Liver (tissue), 9 donors: ENCODE results near the gene HOOK2. TPM values are rescaled to one million over a fixed set of nuclear protein-coding genes. Genes with fewer than 3 reads are reported as not detected.

ENCODE experiments used
- DNase-seq: peaks from one replicate; pipeline ENCODE4 v3.0.0-alpha.2; 2017; ENCODE audit warnings: low spot score
- H3K27ac ChIP-seq, 2 donors: one replicate each; pipeline ENCODE4 v1.7.0; 2013; ENCODE audit warnings: inconsistent platforms in 2 of 2, low read length in 2 of 2, control low read depth in 1 of 2, low read depth in 1 of 2, mild to moderate bottlenecking in 1 of 2
- H3K27me3 ChIP-seq, 4 donors: one replicate each; pipeline versions ENCODE4 v1.6.1 to v1.7.0; 2013; ENCODE audit warnings: low read length in 3 of 4, inconsistent platforms in 1 of 4, mild to moderate bottlenecking in 1 of 4, moderate library complexity in 1 of 4; ENCODE audit not compliant: control insufficient read depth in 4 of 4, insufficient read depth in 4 of 4
- H3K36me3 ChIP-seq, 4 donors: one replicate each; pipeline versions ENCODE4 v1.6.1 to v1.7.0; 2013; ENCODE audit warnings: low read length in 3 of 4, mild to moderate bottlenecking in 3 of 4, low read depth in 1 of 4, moderate library complexity in 1 of 4; ENCODE audit not compliant: control insufficient read depth in 4 of 4, insufficient read depth in 3 of 4
- H3K4me1 ChIP-seq, 4 donors: one replicate each; pipeline versions ENCODE4 v1.6.1 to v1.7.0; 2013; ENCODE audit warnings: low read length in 3 of 4, mild to moderate bottlenecking in 3 of 4, moderate library complexity in 1 of 4; ENCODE audit not compliant: control insufficient read depth in 4 of 4, insufficient read depth in 4 of 4
- H3K4me3 ChIP-seq, 3 donors: one replicate each; pipeline versions ENCODE4 v1.6.1 to v1.7.0; 2013; ENCODE audit warnings: low read length in 3 of 3, control low read depth in 1 of 3, low read depth in 1 of 3, mild to moderate bottlenecking in 1 of 3
- H3K9ac ChIP-seq, 2 donors: one replicate each; pipeline ENCODE4 v1.7.0; 2013; ENCODE audit warnings: low read length in 2 of 2, mild to moderate bottlenecking in 2 of 2, moderate library complexity in 2 of 2, control low read depth in 1 of 2, low read depth in 1 of 2
- H3K9me3 ChIP-seq, 4 donors: one replicate each; pipeline versions ENCODE4 v1.6.1 to v1.7.0; 2013; ENCODE audit warnings: low read length in 3 of 4; ENCODE audit not compliant: control insufficient read depth in 4 of 4
- EGR1 ChIP-seq, 2 donors: IDR thresholded peaks; 2 replicates each; pipeline ENCODE4 v1.6.1; 2016 to 2018; ENCODE audit warnings: antibody characterized with exemption in 2 of 2, low read depth in 2 of 2
- FOXA1 ChIP-seq: IDR thresholded peaks from 2 replicates; pipeline ENCODE4 v1.6.1; 2016; ENCODE audit warnings: antibody characterized with exemption
- FOXA2 ChIP-seq: IDR thresholded peaks from 2 replicates; pipeline ENCODE4 v1.6.1; 2016; ENCODE audit warnings: antibody characterized with exemption
- GABPA ChIP-seq, 2 donors: IDR thresholded peaks in 1 of 2; conservative IDR thresholded peaks in 1 of 2; 2 replicates each; pipeline ENCODE4 v1.6.1; 2016; ENCODE audit warnings: antibody characterized with exemption in 2 of 2, mild to moderate bottlenecking in 1 of 2, moderate library complexity in 1 of 2
- HNF4A ChIP-seq, 2 donors: conservative IDR thresholded peaks; 2 replicates each; pipeline ENCODE4 v1.6.1; 2016; ENCODE audit warnings: antibody characterized with exemption in 2 of 2, mild to moderate bottlenecking in 2 of 2
- HNF4G ChIP-seq: IDR thresholded peaks from 2 replicates; pipeline ENCODE4 v1.6.1; 2016; ENCODE audit warnings: antibody characterized with exemption
- JUND ChIP-seq, 2 donors: IDR thresholded peaks; 2 replicates each; pipeline ENCODE4 v1.6.1; 2016; ENCODE audit warnings: antibody characterized with exemption in 2 of 2
- NR2F2 ChIP-seq: IDR thresholded peaks from 2 replicates; pipeline ENCODE4 v1.6.1; 2016; ENCODE audit warnings: antibody characterized with exemption
- RAD21 ChIP-seq, 2 donors: IDR thresholded peaks; 2 replicates each; pipeline ENCODE4 v1.6.1; 2016; ENCODE audit warnings: antibody characterized with exemption in 2 of 2, mild to moderate bottlenecking in 2 of 2
- SP1 ChIP-seq: IDR thresholded peaks from 2 replicates; pipeline ENCODE4 v1.6.1; 2018; ENCODE audit warnings: antibody characterized with exemption, mild to moderate bottlenecking
- TAF1 ChIP-seq: conservative IDR thresholded peaks from 2 replicates; pipeline ENCODE4 v1.6.1; 2016; ENCODE audit warnings: antibody characterized with exemption, mild to moderate bottlenecking
- YY1 ChIP-seq: IDR thresholded peaks from 2 replicates; pipeline ENCODE4 v1.6.1; 2016; ENCODE audit warnings: antibody characterized with exemption, mild to moderate bottlenecking
- WGBS: extraction: QIAGEN DNeasy Blood & Tissue Kit; methylation state at CpG from one replicate; pipeline ENCODE4 v1.1.7; 2013; 5-methylcytosine and 5-hydroxymethylcytosine counted together
- polyA plus RNA-seq, 2 donors: library from polyadenylated mRNA; stranded (reverse) in 1 of 2; unstranded in 1 of 2; fragments of 200-250 nt in 1 of 2; fragments of >200 nt in 1 of 2; fragmentation: Nextera tagmentation in 1 of 2; extraction: Ambion mirVana in 1 of 2; gene quantifications; one replicate each; pipeline versions ENCODE4 v1.2.1 to v1.2.3, GENCODE V29; 2013 to 2015
- total RNA-seq, 2 donors: library from RNA; depleted of rRNA; stranded (reverse); fragments of >200 nt; gene quantifications; one replicate each; pipeline ENCODE4 v1.2.3, GENCODE V29; 2014
- TF ChIP-seq, protein P1 (sequence below): IDR thresholded peaks from 2 replicates; pipeline ENCODE4 v1.6.1; 2016; ENCODE audit warnings: antibody characterized with exemption, mild to moderate bottlenecking
- TF ChIP-seq, protein P2 (sequence below): fragments of 150-350 bp; IDR thresholded peaks from 2 replicates; pipeline ENCODE4 v1.5.1; 2017; ENCODE audit warnings: improper control_type of control experiment, low read depth, low read length; ENCODE audit not compliant: missing input control
- TF ChIP-seq, protein P3 (sequence below): IDR thresholded peaks from 2 replicates; pipeline ENCODE4 v1.6.1; 2016; ENCODE audit warnings: antibody characterized with exemption
- TF ChIP-seq, protein P4 (sequence below): IDR thresholded peaks from 2 replicates; pipeline ENCODE4 v1.6.1; 2016; ENCODE audit warnings: antibody characterized with exemption
- TF ChIP-seq, protein P5 (sequence below): IDR thresholded peaks from 2 replicates; pipeline ENCODE4 v1.6.1; 2016; ENCODE audit warnings: antibody characterized with exemption
- donor health status: healthy.
- donor health status: healthy.
- donor health status: healthy.
- donor health status: healthy.
- donor health status: healthy.

Gene HOOK2
- total and polyA plus RNA-seq, 4 donors, result 11.3 to 36.4 (median 15.0) TPM

DNA sequence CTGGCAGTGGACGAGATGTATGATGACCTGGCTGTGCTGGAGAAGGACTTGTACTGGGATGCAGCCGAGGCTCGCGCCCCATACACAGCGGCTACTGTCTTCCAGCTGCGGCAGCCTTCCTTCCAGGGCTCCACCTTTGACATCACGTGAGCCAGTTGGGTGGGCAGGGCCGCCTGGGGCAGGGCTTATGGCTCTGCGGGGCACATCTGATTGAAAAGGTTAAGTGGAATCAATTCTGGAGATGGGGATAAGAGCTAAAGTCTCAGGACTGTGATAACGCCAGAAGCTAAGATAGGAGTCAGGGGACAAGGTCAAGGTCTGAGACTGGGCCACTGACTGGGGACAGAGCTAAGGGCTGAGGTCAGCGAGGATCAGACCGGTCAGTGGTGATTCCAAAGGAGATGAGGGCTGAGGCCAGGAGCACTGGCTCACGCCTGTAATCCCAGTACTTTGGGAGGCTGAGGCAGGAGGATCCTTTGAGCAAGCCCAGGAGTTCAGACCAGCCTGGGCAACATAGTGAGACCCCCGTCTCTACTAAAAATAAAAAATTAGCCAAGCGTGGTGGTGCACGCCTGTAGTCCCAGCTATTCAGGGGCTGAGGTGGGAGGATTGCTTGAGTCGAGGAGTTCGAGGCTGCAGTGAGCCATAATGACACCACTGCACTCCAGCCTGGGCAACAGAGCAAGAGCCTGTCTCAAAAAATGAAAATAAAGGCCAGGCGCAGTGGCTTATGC is 19.0 kb downstream of the HOOK2 start:
- Histone ChIP-seq H3K36me3 (no peaks in the 10 kb centered on the region), H3K27me3 (peaks cover 0 to 2% (median 0%) of the 10 kb centered on the region in 4 donors), H3K27ac (no peak overlapping the region), H3K9ac (no peak overlapping the region), H3K9me3 (no peaks in the 10 kb centered on the region), H3K4me1 (peaks cover 2 to 8% (median 6%) of the 10 kb centered on the region in 4 donors), H3K4me3 (no peak overlapping the region)
- TF ChIP-seq, protein P1, sequence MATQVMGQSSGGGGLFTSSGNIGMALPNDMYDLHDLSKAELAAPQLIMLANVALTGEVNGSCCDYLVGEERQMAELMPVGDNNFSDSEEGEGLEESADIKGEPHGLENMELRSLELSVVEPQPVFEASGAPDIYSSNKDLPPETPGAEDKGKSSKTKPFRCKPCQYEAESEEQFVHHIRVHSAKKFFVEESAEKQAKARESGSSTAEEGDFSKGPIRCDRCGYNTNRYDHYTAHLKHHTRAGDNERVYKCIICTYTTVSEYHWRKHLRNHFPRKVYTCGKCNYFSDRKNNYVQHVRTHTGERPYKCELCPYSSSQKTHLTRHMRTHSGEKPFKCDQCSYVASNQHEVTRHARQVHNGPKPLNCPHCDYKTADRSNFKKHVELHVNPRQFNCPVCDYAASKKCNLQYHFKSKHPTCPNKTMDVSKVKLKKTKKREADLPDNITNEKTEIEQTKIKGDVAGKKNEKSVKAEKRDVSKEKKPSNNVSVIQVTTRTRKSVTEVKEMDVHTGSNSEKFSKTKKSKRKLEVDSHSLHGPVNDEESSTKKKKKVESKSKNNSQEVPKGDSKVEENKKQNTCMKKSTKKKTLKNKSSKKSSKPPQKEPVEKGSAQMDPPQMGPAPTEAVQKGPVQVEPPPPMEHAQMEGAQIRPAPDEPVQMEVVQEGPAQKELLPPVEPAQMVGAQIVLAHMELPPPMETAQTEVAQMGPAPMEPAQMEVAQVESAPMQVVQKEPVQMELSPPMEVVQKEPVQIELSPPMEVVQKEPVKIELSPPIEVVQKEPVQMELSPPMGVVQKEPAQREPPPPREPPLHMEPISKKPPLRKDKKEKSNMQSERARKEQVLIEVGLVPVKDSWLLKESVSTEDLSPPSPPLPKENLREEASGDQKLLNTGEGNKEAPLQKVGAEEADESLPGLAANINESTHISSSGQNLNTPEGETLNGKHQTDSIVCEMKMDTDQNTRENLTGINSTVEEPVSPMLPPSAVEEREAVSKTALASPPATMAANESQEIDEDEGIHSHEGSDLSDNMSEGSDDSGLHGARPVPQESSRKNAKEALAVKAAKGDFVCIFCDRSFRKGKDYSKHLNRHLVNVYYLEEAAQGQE, result no peak
- TF ChIP-seq, protein P2, sequence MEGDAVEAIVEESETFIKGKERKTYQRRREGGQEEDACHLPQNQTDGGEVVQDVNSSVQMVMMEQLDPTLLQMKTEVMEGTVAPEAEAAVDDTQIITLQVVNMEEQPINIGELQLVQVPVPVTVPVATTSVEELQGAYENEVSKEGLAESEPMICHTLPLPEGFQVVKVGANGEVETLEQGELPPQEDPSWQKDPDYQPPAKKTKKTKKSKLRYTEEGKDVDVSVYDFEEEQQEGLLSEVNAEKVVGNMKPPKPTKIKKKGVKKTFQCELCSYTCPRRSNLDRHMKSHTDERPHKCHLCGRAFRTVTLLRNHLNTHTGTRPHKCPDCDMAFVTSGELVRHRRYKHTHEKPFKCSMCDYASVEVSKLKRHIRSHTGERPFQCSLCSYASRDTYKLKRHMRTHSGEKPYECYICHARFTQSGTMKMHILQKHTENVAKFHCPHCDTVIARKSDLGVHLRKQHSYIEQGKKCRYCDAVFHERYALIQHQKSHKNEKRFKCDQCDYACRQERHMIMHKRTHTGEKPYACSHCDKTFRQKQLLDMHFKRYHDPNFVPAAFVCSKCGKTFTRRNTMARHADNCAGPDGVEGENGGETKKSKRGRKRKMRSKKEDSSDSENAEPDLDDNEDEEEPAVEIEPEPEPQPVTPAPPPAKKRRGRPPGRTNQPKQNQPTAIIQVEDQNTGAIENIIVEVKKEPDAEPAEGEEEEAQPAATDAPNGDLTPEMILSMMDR, result no peak
- TF ChIP-seq GABPA (IDR thresholded peaks at IDR 0.05 in 1 of 2, conservative IDR thresholded peaks at IDR 0.05 in 1 of 2), result no peak
- TF ChIP-seq, protein P3, sequence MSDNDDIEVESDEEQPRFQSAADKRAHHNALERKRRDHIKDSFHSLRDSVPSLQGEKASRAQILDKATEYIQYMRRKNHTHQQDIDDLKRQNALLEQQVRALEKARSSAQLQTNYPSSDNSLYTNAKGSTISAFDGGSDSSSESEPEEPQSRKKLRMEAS, result no peak
- no peak for TF ChIP-seq FOXA1
- TF ChIP-seq EGR1 (IDR thresholded peaks at IDR 0.05; ENCODE audit: low read depth in 2 of 2), result no peak
- TF ChIP-seq, protein P4, sequence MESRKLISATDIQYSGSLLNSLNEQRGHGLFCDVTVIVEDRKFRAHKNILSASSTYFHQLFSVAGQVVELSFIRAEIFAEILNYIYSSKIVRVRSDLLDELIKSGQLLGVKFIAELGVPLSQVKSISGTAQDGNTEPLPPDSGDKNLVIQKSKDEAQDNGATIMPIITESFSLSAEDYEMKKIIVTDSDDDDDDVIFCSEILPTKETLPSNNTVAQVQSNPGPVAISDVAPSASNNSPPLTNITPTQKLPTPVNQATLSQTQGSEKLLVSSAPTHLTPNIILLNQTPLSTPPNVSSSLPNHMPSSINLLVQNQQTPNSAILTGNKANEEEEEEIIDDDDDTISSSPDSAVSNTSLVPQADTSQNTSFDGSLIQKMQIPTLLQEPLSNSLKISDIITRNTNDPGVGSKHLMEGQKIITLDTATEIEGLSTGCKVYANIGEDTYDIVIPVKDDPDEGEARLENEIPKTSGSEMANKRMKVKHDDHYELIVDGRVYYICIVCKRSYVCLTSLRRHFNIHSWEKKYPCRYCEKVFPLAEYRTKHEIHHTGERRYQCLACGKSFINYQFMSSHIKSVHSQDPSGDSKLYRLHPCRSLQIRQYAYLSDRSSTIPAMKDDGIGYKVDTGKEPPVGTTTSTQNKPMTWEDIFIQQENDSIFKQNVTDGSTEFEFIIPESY, result no peak
- TF ChIP-seq TAF1, result no peak
- no peak for TF ChIP-seq FOXA2
- TF ChIP-seq NR2F2, result no peak
- no peak for TF ChIP-seq JUND (IDR thresholded peaks at IDR 0.05)
- TF ChIP-seq SP1, result no peak
- no peak for TF ChIP-seq RAD21 (IDR thresholded peaks at IDR 0.05)
- no peak for TF ChIP-seq HNF4G
- TF ChIP-seq YY1, result no peak
- no peak for TF ChIP-seq HNF4A (conservative IDR thresholded peaks at IDR 0.05)
- TF ChIP-seq, protein P5, sequence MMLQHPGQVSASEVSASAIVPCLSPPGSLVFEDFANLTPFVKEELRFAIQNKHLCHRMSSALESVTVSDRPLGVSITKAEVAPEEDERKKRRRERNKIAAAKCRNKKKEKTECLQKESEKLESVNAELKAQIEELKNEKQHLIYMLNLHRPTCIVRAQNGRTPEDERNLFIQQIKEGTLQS, result no peak
- no peak for DNase-seq
- 77% methylated on average over 19 of the region's 19 CpGs for WGBS
